CD8-positive, alpha-beta memory T cell (primary cell): ENCODE measurements around the gene WT1. TPM values are rescaled to one million over a fixed set of nuclear protein-coding genes. Genes with fewer than 3 reads are reported as not detected.
A peak's percentile ranks its signal among the peaks of the same experiment; 100 is the strongest.

Experiments used
- CTCF ChIA-PET: fragments of 350-600 bp; sonication (Branson Sonifier 250); formaldehyde crosslinking; loops from one replicate; lab custom pipeline; 2021; ENCODE audit warnings: antibody characterized with exemption; lab: Charles Lee
- POLR2A ChIA-PET: fragments of 350-600 bp; sonication (Branson Sonifier 250); formaldehyde crosslinking; loops from one replicate; lab custom pipeline; 2021; ENCODE audit warnings: antibody characterized with exemption; lab: Charles Lee
- DNase-seq, 5 donors: peaks; one replicate each; pipeline versions ENCODE4 v3.0.0 to v3.0.0-alpha.2; 2020 to 2022; ENCODE audit warnings: mixed read lengths in 1 of 5
- H3K27ac ChIP-seq: one replicate; pipeline ENCODE4 v1.7.0; 2013; ENCODE audit warnings: low read depth, mild to moderate bottlenecking, low read length, moderate library complexity
- H3K27me3 ChIP-seq: 2 replicates; pipeline ENCODE4 v1.7.0; 2013; ENCODE audit warnings: low read length, mild to moderate bottlenecking; ENCODE audit not compliant: insufficient read depth, poor library complexity, severe bottlenecking
- H3K36me3 ChIP-seq: 2 replicates; pipeline ENCODE4 v1.7.0; 2013; ENCODE audit warnings: mild to moderate bottlenecking, low read length, moderate library complexity; ENCODE audit not compliant: insufficient read depth
- H3K4me1 ChIP-seq: 2 replicates; pipeline ENCODE4 v1.7.0; 2013; ENCODE audit warnings: mild to moderate bottlenecking, low read length, moderate library complexity; ENCODE audit not compliant: insufficient read depth
- H3K4me3 ChIP-seq: 2 replicates; pipeline ENCODE4 v1.7.0; 2013; ENCODE audit warnings: mild to moderate bottlenecking, low read length
- H3K9me3 ChIP-seq: 2 replicates; pipeline ENCODE4 v1.7.0; 2013; ENCODE audit warnings: mild to moderate bottlenecking, low read length
- H3K27ac Mint-ChIP-seq, 8 donors: one replicate each; pipeline ENCODE4 v1.8.0; 2020 to 2021; ENCODE audit warnings: mixed read lengths in 8 of 8, mild to moderate bottlenecking in 6 of 8, inconsistent platforms in 3 of 8, moderate library complexity in 3 of 8
- H3K27me3 Mint-ChIP-seq, 2 donors: one replicate each; pipeline ENCODE4 v1.8.0; 2020 to 2021; ENCODE audit warnings: mixed read lengths in 2 of 2, mild to moderate bottlenecking in 1 of 2, moderate library complexity in 1 of 2
- H3K36me3 Mint-ChIP-seq, 3 donors: one replicate each; pipeline ENCODE4 v1.8.0; 2020 to 2021; ENCODE audit warnings: mixed read lengths in 3 of 3, inconsistent platforms in 1 of 3, mild to moderate bottlenecking in 1 of 3
- H3K4me1 Mint-ChIP-seq, 3 donors: one replicate each; pipeline ENCODE4 v1.8.0; 2020 to 2021; ENCODE audit warnings: mixed read lengths in 3 of 3, inconsistent platforms in 1 of 3, mild to moderate bottlenecking in 1 of 3
- H3K4me3 Mint-ChIP-seq, 7 donors: one replicate each; pipeline ENCODE4 v1.8.0; 2020 to 2021; ENCODE audit warnings: mixed read lengths in 7 of 7, mild to moderate bottlenecking in 6 of 7, moderate library complexity in 4 of 7, inconsistent platforms in 2 of 7
- H3K9me3 Mint-ChIP-seq, 5 donors: one replicate each; pipeline ENCODE4 v1.8.0; 2020 to 2022; ENCODE audit warnings: mixed read lengths in 5 of 5, mild to moderate bottlenecking in 3 of 5, moderate library complexity in 2 of 5, inconsistent platforms in 1 of 5
- polyA plus RNA-seq: library from polyadenylated mRNA; unstranded; fragments of 300-500 nt; fragmentation: Illumina TruSeq; gene quantifications from one replicate; pipeline ENCODE4 v1.2.3, GENCODE V29; 2021
- total RNA-seq, 2 experiments: library from RNA; stranded (reverse); gene quantifications; one replicate each; pipeline ENCODE4 v1.2.3, GENCODE V29; 2021

WT1 gene
- total and polyA plus RNA-seq, 3 experiments from 2014 or later: not detected

- Mint-ChIP-seq H3K4me3 (no peak overlapping the region), H3K27me3 (peaks cover 15 to 48% of the 10 kb centered on the region in 2 donors), H3K36me3 (no peaks in the 10 kb centered on the region), H3K4me1 (no peaks in the 10 kb centered on the region), H3K9me3 (no peaks in the 10 kb centered on the region), H3K27ac (no peak overlapping the region)
- Histone ChIP-seq H3K27ac (no peak overlapping the region), H3K9me3 (no peaks in the 10 kb centered on the region), H3K27me3 (peaks cover 7% of the 10 kb centered on the region), H3K4me1 (no peaks in the 10 kb centered on the region), H3K36me3 (no peaks in the 10 kb centered on the region), H3K4me3 (no peak overlapping the region)
- ChIA-PET CTCF (no interaction called here), POLR2A (no interaction called here)
- no peak for DNase-seq
These were observed 10.9 kb upstream of the WT1 start for GRCh38 chr11:32446227-32446626.

- H3K27ac Mint-ChIP-seq: no peak overlapping the region
- H3K4me1 Mint-ChIP-seq: peaks cover 6 to 8% (median 8%) of the 10 kb centered on the region in 3 donors
- Histone ChIP-seq H3K4me1 (no peaks in the 10 kb centered on the region), H3K4me3 (no peak overlapping the region), H3K27ac (no peak overlapping the region), H3K9me3 (no peaks in the 10 kb centered on the region), H3K27me3 (peaks cover 7% of the 10 kb centered on the region), H3K36me3 (no peaks in the 10 kb centered on the region)
- no peaks in the 10 kb centered on the region for H3K36me3 Mint-ChIP-seq
- CTCF ChIA-PET: no interaction called here
- DNase-seq: no peak
- POLR2A ChIA-PET: no interaction called here
- H3K4me3 Mint-ChIP-seq: no peak overlapping the region
- H3K9me3 Mint-ChIP-seq: no peaks in the 10 kb centered on the region
- H3K27me3 Mint-ChIP-seq: peaks cover 23 to 64% of the 10 kb centered on the region in 2 donors
These were observed 8.8 kb upstream of the WT1 start for GRCh38 chr11:32444186-32444585.

GRCh38 chr11:32440916-32441315, 5.6 kb upstream of the WT1 start:
- Histone ChIP-seq H3K36me3 (no peaks in the 10 kb centered on the region), H3K27ac (no peak overlapping the region), H3K9me3 (no peaks in the 10 kb centered on the region), H3K4me3 (no peak overlapping the region), H3K27me3 (peaks cover 17% of the 10 kb centered on the region), H3K4me1 (no peaks in the 10 kb centered on the region)
- Mint-ChIP-seq H3K4me3 (no peak overlapping the region), H3K27me3 (peaks cover 36 to 80% of the 10 kb centered on the region in 2 donors), H3K4me1 (peaks cover 14 to 29% (median 15%) of the 10 kb centered on the region in 3 donors), H3K36me3 (no peaks in the 10 kb centered on the region), H3K9me3 (no peaks in the 10 kb centered on the region), H3K27ac (no peak overlapping the region)
- DNase-seq: no peak
- ChIA-PET CTCF (no interaction called here), POLR2A (no interaction called here)

- POLR2A ChIA-PET: no interaction called here
- H3K27me3 Mint-ChIP-seq: peaks cover 36 to 80% of the 10 kb centered on the region in 2 donors
- no peaks in the 10 kb centered on the region for H3K36me3 Mint-ChIP-seq
- no peaks in the 10 kb centered on the region for H3K4me1 ChIP-seq
- no peak for DNase-seq
- CTCF ChIA-PET: no interaction called here
- H3K27ac ChIP-seq: no peak overlapping the region
- no peak overlapping the region for H3K4me3 Mint-ChIP-seq
- H3K4me3 ChIP-seq: no peak overlapping the region
- no peaks in the 10 kb centered on the region for H3K36me3 ChIP-seq
- H3K4me1 Mint-ChIP-seq: peaks cover 15 to 32% (median 17%) of the 10 kb centered on the region in 3 donors
- peaks cover 17% of the 10 kb centered on the region for H3K27me3 ChIP-seq
- no peak overlapping the region for H3K27ac Mint-ChIP-seq
- H3K9me3 ChIP-seq: no peaks in the 10 kb centered on the region
- no peaks in the 10 kb centered on the region for H3K9me3 Mint-ChIP-seq
These were observed 5.1 kb upstream of the WT1 start for GRCh38 chr11:32440312-32440908.

- Histone ChIP-seq H3K36me3 (no peaks in the 10 kb centered on the region), H3K4me3 (no peak overlapping the region), H3K27me3 (peaks cover 17% of the 10 kb centered on the region), H3K27ac (no peak overlapping the region), H3K4me1 (no peaks in the 10 kb centered on the region), H3K9me3 (no peaks in the 10 kb centered on the region)
- H3K4me1 Mint-ChIP-seq: peaks cover 15 to 33% (median 17%) of the 10 kb centered on the region in 3 donors
- no peak overlapping the region for H3K27ac Mint-ChIP-seq
- no peak for DNase-seq
- H3K27me3 Mint-ChIP-seq: peaks cover 36 to 77% of the 10 kb centered on the region in 2 donors
- H3K4me3 Mint-ChIP-seq: no peak overlapping the region
- CTCF ChIA-PET: no interaction called here
- POLR2A ChIA-PET: no interaction called here
- no peaks in the 10 kb centered on the region for H3K9me3 Mint-ChIP-seq
- H3K36me3 Mint-ChIP-seq: no peaks in the 10 kb centered on the region
These were observed 4.3 kb upstream of the WT1 start for GRCh38 chr11:32439501-32440210.

GRCh38 chr11:32438866-32439489, 3.6 kb upstream of the WT1 start:
- no peak overlapping the region for H3K27ac ChIP-seq
- peaks cover 18% of the 10 kb centered on the region for H3K27me3 ChIP-seq
- no peaks in the 10 kb centered on the region for H3K4me1 ChIP-seq
- H3K4me3 Mint-ChIP-seq: peak overlapping the region in 1 of 7 donors; percentile 4
- no peak for DNase-seq
- peaks cover 17 to 39% (median 18%) of the 10 kb centered on the region in 3 donors for H3K4me1 Mint-ChIP-seq
- H3K27ac Mint-ChIP-seq: no peak overlapping the region
- no peak overlapping the region for H3K4me3 ChIP-seq
- H3K27me3 Mint-ChIP-seq: peaks cover 39 to 79% of the 10 kb centered on the region in 2 donors
- no peaks in the 10 kb centered on the region for H3K36me3 ChIP-seq
- no peaks in the 10 kb centered on the region for H3K9me3 Mint-ChIP-seq
- no peaks in the 10 kb centered on the region for H3K36me3 Mint-ChIP-seq
- no peaks in the 10 kb centered on the region for H3K9me3 ChIP-seq
- POLR2A ChIA-PET: no interaction called here
- CTCF ChIA-PET: no interaction called here

- ChIA-PET POLR2A (no interaction called here), CTCF (no interaction called here)
- H3K27ac ChIP-seq: no peak overlapping the region
- peaks cover 23 to 45% (median 23%) of the 10 kb centered on the region in 3 donors for H3K4me1 Mint-ChIP-seq
- H3K36me3 Mint-ChIP-seq: no peaks in the 10 kb centered on the region
- H3K9me3 ChIP-seq: no peaks in the 10 kb centered on the region
- no peaks in the 10 kb centered on the region for H3K4me1 ChIP-seq
- H3K36me3 ChIP-seq: no peaks in the 10 kb centered on the region
- peaks cover 21% of the 10 kb centered on the region for H3K27me3 ChIP-seq
- no peaks in the 10 kb centered on the region for H3K9me3 Mint-ChIP-seq
- H3K4me3 ChIP-seq: no peak overlapping the region
- no peak for DNase-seq
- H3K27ac Mint-ChIP-seq: no peak overlapping the region
- peaks cover 45 to 82% of the 10 kb centered on the region in 2 donors for H3K27me3 Mint-ChIP-seq
- H3K4me3 Mint-ChIP-seq: peak overlapping the region in 1 of 7 donors; percentile 4
These were observed 3.1 kb upstream of the WT1 start for GRCh38 chr11:32438346-32438865.
